PC-3 (cell line): ENCODE results near the gene DAAM2. TPM values are rescaled to one million over a fixed set of nuclear protein-coding genes. Genes with fewer than 3 reads are reported as not detected.

ENCODE experiments used
- ATAC-seq: fragments of 200-7000 bp; cut with Tn5 transposase; 2 replicates; pipeline ENCODE4 v1.9.1; 2020; ENCODE audit warnings: mild to moderate bottlenecking, moderate library complexity
- BruUV-seq: library from RNA; stranded (reverse); fragments of 400-500 nt; replicated peaks from 2 replicates; lab custom pipeline; 2021; lab: Mats Ljungman, UMichigan
- CTCF ChIA-PET: fragments of 300-600 bp; sonication (Branson Sonifier 250); formaldehyde crosslinking; loops from one replicate; lab custom pipeline; 2022; ENCODE audit warnings: antibody characterized with exemption; lab: Charles Lee
- POLR2A ChIA-PET: fragments of 300-600 bp; sonication (Branson Sonifier 250); formaldehyde crosslinking; loops from one replicate; lab custom pipeline; 2022; ENCODE audit warnings: antibody characterized with exemption; ENCODE audit not compliant: unreplicated experiment; lab: Charles Lee
- DNase-seq: peaks from one replicate; pipeline ENCODE4 v3.0.0-alpha.2; 2015
- H2AFZ ChIP-seq: fragments of 300-600 bp; sonication (generic); 2 replicates; pipeline ENCODE4 v1.6.0; 2016; ENCODE audit warnings: antibody characterized with exemption, low read length
- H3F3A ChIP-seq: fragments of 300-600 bp; sonication (generic); one replicate; pipeline ENCODE4 v1.6.0; 2017; ENCODE audit warnings: antibody characterized with exemption, low read length, control low read depth, mild to moderate bottlenecking; ENCODE audit not compliant: unreplicated experiment
- H3K27ac ChIP-seq: fragments of 300-600 bp; sonication (generic); 2 replicates; pipeline ENCODE4 v1.5.1; 2016; ENCODE audit warnings: mild to moderate bottlenecking, low read length
- H3K27me3 ChIP-seq: fragments of 300-600 bp; sonication (generic); 2 replicates; pipeline ENCODE4 v1.6.1; 2016; ENCODE audit warnings: low read length, mixed read lengths
- H3K36me3 ChIP-seq: fragments of 300-600 bp; sonication (generic); 2 replicates; pipeline ENCODE4 v1.6.1; 2016; ENCODE audit warnings: low read depth, mixed run types, low read length, mixed read lengths
- H3K4me1 ChIP-seq: fragments of 300-600 bp; sonication (generic); 2 replicates; pipeline ENCODE4 v1.5.1; 2016; ENCODE audit warnings: low read length; ENCODE audit not compliant: insufficient read depth
- H3K4me2 ChIP-seq: fragments of 300-600 bp; sonication (generic); 2 replicates; pipeline ENCODE4 v1.6.0; 2016; ENCODE audit warnings: low read length
- H3K4me3 ChIP-seq: fragments of 300-600 bp; sonication (generic); 2 replicates; pipeline ENCODE4 v1.5.1; 2016; ENCODE audit warnings: mild to moderate bottlenecking, low read length, mixed read lengths
- H3K79me2 ChIP-seq: fragments of 300-600 bp; sonication (generic); 2 replicates; pipeline ENCODE4 v1.6.1; 2017; ENCODE audit warnings: low read length, mixed read lengths
- H3K9ac ChIP-seq: fragments of 300-600 bp; sonication (generic); 2 replicates; pipeline ENCODE4 v1.6.0; 2016; ENCODE audit warnings: mild to moderate bottlenecking, low read length
- H3K9me2 ChIP-seq: fragments of 300-600 bp; sonication (generic); replicated peaks from 2 replicates; pipeline ENCODE4 v1.6.1; 2016; ENCODE audit warnings: mixed run types, low read length, mixed read lengths
- H3K9me3 ChIP-seq: fragments of 300-600 bp; sonication (generic); 2 replicates; pipeline ENCODE4 v1.6.1; 2016; ENCODE audit warnings: low read length, mixed read lengths
- H4K20me1 ChIP-seq: fragments of 300-600 bp; sonication (generic); 2 replicates; pipeline ENCODE4 v1.6.1; 2016; ENCODE audit warnings: low read length, mixed read lengths
- EZH2 ChIP-seq: fragments of 300-600 bp; sonication (generic); IDR thresholded peaks from one replicate; pipeline ENCODE4 v1.6.1; 2017; ENCODE audit warnings: antibody characterized with exemption, mild to moderate bottlenecking, low read length; ENCODE audit not compliant: unreplicated experiment
- EZH2phosphoT487 ChIP-seq: fragments of 300-600 bp; sonication (generic); IDR thresholded peaks from 2 replicates; pipeline ENCODE4 v1.6.1; 2018; ENCODE audit warnings: mild to moderate bottlenecking, antibody characterized with exemption, low read length, borderline replicate concordance
- intact Hi-C: fragments of 100-400 bp; cut with micrococcal nuclease; formaldehyde crosslinking; loops from 2 replicates; pipeline ENCODE4 v1.9.0; 2023
- total RNA-seq: library from RNA; depleted of rRNA; stranded (reverse); fragments of >200 nt; gene quantifications from 2 replicates; pipeline ENCODE4 v1.2.3, GENCODE V29; 2014
- TF ChIP-seq, protein P1 (sequence below): fragments of 300-600 bp; sonication (generic); conservative IDR thresholded peaks from 2 replicates; pipeline ENCODE4 v1.5.1; 2017; ENCODE audit warnings: antibody characterized with exemption, low read depth, mild to moderate bottlenecking, low read length

The DAAM2 gene
- total RNA-seq, 1 experiment from 2014 or later: not detected

DNA sequence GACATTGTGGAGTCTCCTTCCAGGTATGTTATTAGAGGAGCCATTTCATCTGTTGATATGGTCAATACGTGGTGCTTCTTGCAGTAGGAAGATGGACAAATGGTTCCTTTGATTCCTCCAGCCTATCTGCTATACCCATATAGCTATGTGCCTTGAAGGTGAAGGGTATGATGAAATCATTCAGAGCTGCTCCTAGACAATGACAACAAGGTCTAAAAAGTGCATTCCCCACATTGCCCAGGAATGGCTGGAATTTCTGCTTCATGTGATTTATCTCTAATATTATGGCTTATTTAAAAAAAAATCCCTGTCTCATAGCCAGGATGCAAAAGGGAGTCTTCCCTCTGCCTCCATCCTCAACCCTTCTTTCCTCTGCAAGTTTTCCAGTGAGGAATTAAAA lies 14.1 kb downstream of the DAAM2 start:
- Histone ChIP-seq H3K27me3 (peaks cover 27% of the 10 kb centered on the region; the same call in 1 of the 2 replicates), H3K4me2 (no peak overlapping the region), H3K79me2 (no peaks in the 10 kb centered on the region), H3K27ac (no peak overlapping the region), H3K9ac (no peak overlapping the region), H4K20me1 (no peaks in the 10 kb centered on the region), H3K9me3 (no peaks in the 10 kb centered on the region), H3K36me3 (no peaks in the 10 kb centered on the region), H3F3A (no peaks in the 10 kb centered on the region), H3K9me2 (no peaks in the 10 kb centered on the region), H3K4me3 (no peak overlapping the region), H3K4me1 (peaks cover 3% of the 10 kb centered on the region; the same call in 1 of the 2 replicates), H2AFZ (no peak overlapping the region)
- POLR2A ChIA-PET: no interaction called here
- TF ChIP-seq, protein P1, sequence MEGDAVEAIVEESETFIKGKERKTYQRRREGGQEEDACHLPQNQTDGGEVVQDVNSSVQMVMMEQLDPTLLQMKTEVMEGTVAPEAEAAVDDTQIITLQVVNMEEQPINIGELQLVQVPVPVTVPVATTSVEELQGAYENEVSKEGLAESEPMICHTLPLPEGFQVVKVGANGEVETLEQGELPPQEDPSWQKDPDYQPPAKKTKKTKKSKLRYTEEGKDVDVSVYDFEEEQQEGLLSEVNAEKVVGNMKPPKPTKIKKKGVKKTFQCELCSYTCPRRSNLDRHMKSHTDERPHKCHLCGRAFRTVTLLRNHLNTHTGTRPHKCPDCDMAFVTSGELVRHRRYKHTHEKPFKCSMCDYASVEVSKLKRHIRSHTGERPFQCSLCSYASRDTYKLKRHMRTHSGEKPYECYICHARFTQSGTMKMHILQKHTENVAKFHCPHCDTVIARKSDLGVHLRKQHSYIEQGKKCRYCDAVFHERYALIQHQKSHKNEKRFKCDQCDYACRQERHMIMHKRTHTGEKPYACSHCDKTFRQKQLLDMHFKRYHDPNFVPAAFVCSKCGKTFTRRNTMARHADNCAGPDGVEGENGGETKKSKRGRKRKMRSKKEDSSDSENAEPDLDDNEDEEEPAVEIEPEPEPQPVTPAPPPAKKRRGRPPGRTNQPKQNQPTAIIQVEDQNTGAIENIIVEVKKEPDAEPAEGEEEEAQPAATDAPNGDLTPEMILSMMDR: no peak
- no peak for TF ChIP-seq EZH2phosphoT487
- no peak for TF ChIP-seq EZH2
- intact Hi-C loops: no loop called here
- DNase-seq (no peak), ATAC-seq (no peak)
- CTCF ChIA-PET: no interaction called here
- no TSS peak for BruUV-seq

DNA sequence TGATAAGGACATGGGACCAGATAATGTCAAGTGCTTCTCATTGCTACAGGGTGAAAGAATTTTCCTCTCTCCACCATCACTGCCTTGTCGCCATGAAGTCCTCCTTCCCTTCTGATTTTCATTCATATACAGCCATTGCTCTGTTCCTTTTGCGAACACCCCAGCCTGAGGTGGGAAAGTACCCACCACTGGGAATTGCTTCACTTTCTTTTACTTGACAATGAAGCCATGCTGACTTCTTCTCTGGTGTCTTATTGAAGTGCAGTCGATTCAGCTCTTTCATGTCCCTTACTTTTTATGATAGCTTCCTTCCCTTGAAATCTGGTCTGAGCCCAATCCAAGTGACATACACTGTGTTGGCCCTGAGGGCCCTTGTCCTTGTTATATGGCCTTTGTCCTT lies 16.2 kb downstream of the DAAM2 start:
- H3K9me2 ChIP-seq: no peaks in the 10 kb centered on the region
- ChIA-PET CTCF (no interaction called here), POLR2A (no interaction called here)
- no peak overlapping the region for H3K9ac ChIP-seq
- no peak overlapping the region for H3K4me2 ChIP-seq
- peaks cover 3% of the 10 kb centered on the region; the same call in 1 of the 2 replicates for H3K4me1 ChIP-seq
- no peak for DNase-seq
- no TSS peak for BruUV-seq
- TF ChIP-seq EZH2phosphoT487 (no peak), EZH2 (no peak)
- TF ChIP-seq, protein P1: no peak
- no peak overlapping the region for H3K27ac ChIP-seq
- intact Hi-C loops: no loop called here
- ATAC-seq: no peak
- H2AFZ ChIP-seq: no peak overlapping the region
- no peaks in the 10 kb centered on the region for H3K79me2 ChIP-seq
- no peaks in the 10 kb centered on the region for H4K20me1 ChIP-seq
- no peak overlapping the region for H3K4me3 ChIP-seq
- peaks cover 12% of the 10 kb centered on the region; the same call in 1 of the 2 replicates for H3K27me3 ChIP-seq
- H3K36me3 ChIP-seq: no peaks in the 10 kb centered on the region
- H3F3A ChIP-seq: no peaks in the 10 kb centered on the region
- H3K9me3 ChIP-seq: no peaks in the 10 kb centered on the region

DNA sequence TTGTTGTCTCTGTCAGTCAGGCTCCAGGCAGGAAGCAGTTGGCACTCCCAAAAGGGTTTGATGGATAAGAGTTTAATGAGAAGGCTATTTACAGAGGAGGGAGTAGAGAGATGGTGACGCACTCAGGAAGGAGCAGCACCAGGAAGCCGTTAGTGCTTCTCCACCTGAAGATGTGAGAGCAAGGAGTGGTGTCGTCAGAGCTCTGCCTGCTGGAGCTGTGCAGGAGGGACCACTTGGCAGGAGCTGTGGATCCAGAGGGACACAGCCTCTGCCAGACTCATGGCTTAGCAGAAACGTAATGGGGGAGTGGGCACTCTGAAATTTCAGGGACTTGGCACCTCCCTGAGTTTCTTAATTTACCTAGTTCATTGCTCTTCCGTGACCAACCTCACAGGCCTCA lies 16.8 kb downstream of the DAAM2 start:
- Histone ChIP-seq H3K79me2 (no peaks in the 10 kb centered on the region), H4K20me1 (no peaks in the 10 kb centered on the region), H3K36me3 (no peaks in the 10 kb centered on the region), H3K4me3 (no peak overlapping the region), H3K9ac (no peak overlapping the region), H3K27ac (no peak overlapping the region), H3K9me2 (no peaks in the 10 kb centered on the region), H3F3A (no peaks in the 10 kb centered on the region), H3K4me2 (no peak overlapping the region), H3K27me3 (peaks cover 7% of the 10 kb centered on the region; the same call in 1 of the 2 replicates), H3K9me3 (no peaks in the 10 kb centered on the region), H2AFZ (no peak overlapping the region), H3K4me1 (peaks cover 3% of the 10 kb centered on the region; the same call in 1 of the 2 replicates)
- POLR2A ChIA-PET: no interaction called here
- intact Hi-C loops: no loop called here
- ATAC-seq: no peak
- TF ChIP-seq EZH2phosphoT487: no peak
- CTCF ChIA-PET: no interaction called here
- DNase-seq: no peak
- no TSS peak for BruUV-seq
